HEK293 (cell line): ENCODE results near the gene MATCAP1.

Source experiments
- ATF2 ChIP-seq: fragments of 450-650 bp; formaldehyde crosslinking; IDR thresholded peaks from 2 replicates; pipeline ENCODE4 v1.5.1; 2016; ENCODE audit warnings: missing biosample characterization, missing genetic modification characterization, low read depth
- BCL6B ChIP-seq: fragments of 450-650 bp; formaldehyde crosslinking; IDR thresholded peaks from 2 replicates; pipeline ENCODE4 v1.5.1; 2017; ENCODE audit warnings: missing biosample characterization, missing genetic modification characterization
- CTCF ChIP-seq: fragments of 450-650 bp; formaldehyde crosslinking; IDR thresholded peaks from 2 replicates; pipeline ENCODE4 v1.5.1; 2016; ENCODE audit warnings: missing biosample characterization, missing genetic modification characterization
- KLF16 ChIP-seq: fragments of 450-650 bp; formaldehyde crosslinking; IDR thresholded peaks from 2 replicates; pipeline ENCODE4 v1.5.1; 2017; ENCODE audit warnings: missing biosample characterization, missing genetic modification characterization
- PRDM1 ChIP-seq: fragments of 450-650 bp; formaldehyde crosslinking; IDR thresholded peaks from 2 replicates; pipeline ENCODE4; 2016; ENCODE audit warnings: missing biosample characterization, missing genetic modification characterization
- RBAK ChIP-seq: fragments of 450-650 bp; formaldehyde crosslinking; IDR thresholded peaks from 2 replicates; pipeline ENCODE4 v1.5.1; 2016; ENCODE audit warnings: missing biosample characterization, missing genetic modification characterization
- YY1 ChIP-seq: fragments of 450-650 bp; formaldehyde crosslinking; IDR thresholded peaks from 2 replicates; pipeline ENCODE4 v1.5.1; 2018; ENCODE audit warnings: missing biosample characterization, missing genetic modification characterization
- YY2 ChIP-seq: fragments of 450-650 bp; formaldehyde crosslinking; IDR thresholded peaks from 2 replicates; pipeline ENCODE4 v1.5.1; 2016; ENCODE audit warnings: missing biosample characterization, missing genetic modification characterization
- ZBTB17 ChIP-seq: fragments of 450-650 bp; formaldehyde crosslinking; IDR thresholded peaks from 2 replicates; pipeline ENCODE4 v1.5.1; 2016; ENCODE audit warnings: missing biosample characterization, missing genetic modification characterization
- ZBTB49 ChIP-seq: fragments of 450-650 bp; formaldehyde crosslinking; IDR thresholded peaks from 2 replicates; pipeline ENCODE4 v1.5.1; 2016; ENCODE audit warnings: missing biosample characterization, missing genetic modification characterization, low read depth
- ZNF112 ChIP-seq: fragments of 450-650 bp; formaldehyde crosslinking; IDR thresholded peaks from 2 replicates; pipeline ENCODE4 v1.5.0; 2017; ENCODE audit warnings: missing biosample characterization, missing genetic modification characterization
- ZNF132 ChIP-seq: fragments of 450-650 bp; formaldehyde crosslinking; IDR thresholded peaks from 2 replicates; pipeline ENCODE4 v1.5.1; 2017; ENCODE audit warnings: missing biosample characterization, missing genetic modification characterization, borderline replicate concordance
- ZNF211 ChIP-seq: fragments of 450-650 bp; formaldehyde crosslinking; IDR thresholded peaks from 2 replicates; pipeline ENCODE4 v1.5.1; 2016; ENCODE audit warnings: low read depth, missing biosample characterization, missing genetic modification characterization
- ZNF24 ChIP-seq: fragments of 450-650 bp; formaldehyde crosslinking; IDR thresholded peaks from 2 replicates; pipeline ENCODE4 v1.5.1; 2016; ENCODE audit warnings: missing biosample characterization, missing genetic modification characterization
- ZNF335 ChIP-seq: fragments of 450-650 bp; formaldehyde crosslinking; conservative IDR thresholded peaks from 2 replicates; pipeline ENCODE4 v1.5.1; 2016; ENCODE audit warnings: missing biosample characterization, missing genetic modification characterization
- ZNF37A ChIP-seq: fragments of 450-650 bp; IDR thresholded peaks from 2 replicates; pipeline ENCODE4 v1.5.1; 2018; ENCODE audit warnings: missing biosample characterization, missing genetic modification characterization
- ZNF416 ChIP-seq: fragments of 450-650 bp; formaldehyde crosslinking; IDR thresholded peaks from 2 replicates; pipeline ENCODE4 v1.5.1; 2016; ENCODE audit warnings: missing biosample characterization, missing genetic modification characterization
- ZNF426 ChIP-seq: fragments of 450-650 bp; formaldehyde crosslinking; IDR thresholded peaks from 2 replicates; pipeline ENCODE4 v1.5.1; 2017; ENCODE audit warnings: missing biosample characterization, missing genetic modification characterization, mild to moderate bottlenecking, inconsistent platforms, moderate library complexity
- ZNF510 ChIP-seq: fragments of 450-650 bp; formaldehyde crosslinking; IDR thresholded peaks from 2 replicates; pipeline ENCODE4 v1.5.1; 2018; ENCODE audit warnings: mild to moderate bottlenecking, missing genetic modification characterization, missing biosample characterization; ENCODE audit not compliant: insufficient replicate concordance
- ZNF514 ChIP-seq: fragments of 450-650 bp; formaldehyde crosslinking; IDR thresholded peaks from 2 replicates; pipeline ENCODE4 v1.5.1; 2016; ENCODE audit warnings: missing biosample characterization, missing genetic modification characterization
- ZNF544 ChIP-seq: fragments of 450-650 bp; formaldehyde crosslinking; IDR thresholded peaks from 2 replicates; pipeline ENCODE4 v1.5.0; 2017; ENCODE audit warnings: missing biosample characterization, missing genetic modification characterization
- ZNF548 ChIP-seq: fragments of 450-650 bp; formaldehyde crosslinking; IDR thresholded peaks from 2 replicates; pipeline ENCODE4 v1.5.1; 2016; ENCODE audit warnings: missing biosample characterization, missing genetic modification characterization
- ZNF560 ChIP-seq: fragments of 450-650 bp; formaldehyde crosslinking; IDR thresholded peaks from 2 replicates; pipeline ENCODE4 v1.5.1; 2017; ENCODE audit warnings: missing biosample characterization, missing genetic modification characterization, borderline replicate concordance
- ZNF596 ChIP-seq: fragments of 450-650 bp; IDR thresholded peaks from 2 replicates; pipeline ENCODE4 v1.5.0; 2018; ENCODE audit warnings: missing biosample characterization, mild to moderate bottlenecking, missing genetic modification characterization, moderate library complexity
- ZNF624 ChIP-seq: fragments of 450-650 bp; formaldehyde crosslinking; IDR thresholded peaks from 2 replicates; pipeline ENCODE4 v1.5.1; 2017; ENCODE audit warnings: missing biosample characterization, missing genetic modification characterization
- ZNF658 ChIP-seq: fragments of 450-650 bp; formaldehyde crosslinking; IDR thresholded peaks from 2 replicates; pipeline ENCODE4; 2016; ENCODE audit warnings: missing biosample characterization, missing genetic modification characterization
- ZNF670 ChIP-seq: fragments of 450-650 bp; formaldehyde crosslinking; IDR thresholded peaks from 2 replicates; pipeline ENCODE4 v1.5.1; 2016; ENCODE audit warnings: missing biosample characterization, missing genetic modification characterization, low read depth
- ZNF747 ChIP-seq: fragments of 450-650 bp; formaldehyde crosslinking; IDR thresholded peaks from 2 replicates; pipeline ENCODE4 v1.5.1; 2016; ENCODE audit warnings: missing biosample characterization, missing genetic modification characterization
- ZNF785 ChIP-seq: fragments of 450-650 bp; formaldehyde crosslinking; IDR thresholded peaks from 2 replicates; pipeline ENCODE4 v1.5.1; 2016; ENCODE audit warnings: missing biosample characterization, missing genetic modification characterization
- ZNF792 ChIP-seq: fragments of 450-650 bp; formaldehyde crosslinking; IDR thresholded peaks from 2 replicates; pipeline ENCODE4 v1.5.1; 2016; ENCODE audit warnings: missing biosample characterization, missing genetic modification characterization
- ZNF837 ChIP-seq: fragments of 450-650 bp; formaldehyde crosslinking; IDR thresholded peaks from 2 replicates; pipeline ENCODE4 v1.5.1; 2016; ENCODE audit warnings: missing biosample characterization, missing genetic modification characterization
- ZSCAN30 ChIP-seq: fragments of 450-650 bp; IDR thresholded peaks from 2 replicates; pipeline ENCODE4 v1.5.1; 2018; ENCODE audit warnings: missing biosample characterization, mild to moderate bottlenecking, missing genetic modification characterization, moderate library complexity

MATCAP1 gene

DNA sequence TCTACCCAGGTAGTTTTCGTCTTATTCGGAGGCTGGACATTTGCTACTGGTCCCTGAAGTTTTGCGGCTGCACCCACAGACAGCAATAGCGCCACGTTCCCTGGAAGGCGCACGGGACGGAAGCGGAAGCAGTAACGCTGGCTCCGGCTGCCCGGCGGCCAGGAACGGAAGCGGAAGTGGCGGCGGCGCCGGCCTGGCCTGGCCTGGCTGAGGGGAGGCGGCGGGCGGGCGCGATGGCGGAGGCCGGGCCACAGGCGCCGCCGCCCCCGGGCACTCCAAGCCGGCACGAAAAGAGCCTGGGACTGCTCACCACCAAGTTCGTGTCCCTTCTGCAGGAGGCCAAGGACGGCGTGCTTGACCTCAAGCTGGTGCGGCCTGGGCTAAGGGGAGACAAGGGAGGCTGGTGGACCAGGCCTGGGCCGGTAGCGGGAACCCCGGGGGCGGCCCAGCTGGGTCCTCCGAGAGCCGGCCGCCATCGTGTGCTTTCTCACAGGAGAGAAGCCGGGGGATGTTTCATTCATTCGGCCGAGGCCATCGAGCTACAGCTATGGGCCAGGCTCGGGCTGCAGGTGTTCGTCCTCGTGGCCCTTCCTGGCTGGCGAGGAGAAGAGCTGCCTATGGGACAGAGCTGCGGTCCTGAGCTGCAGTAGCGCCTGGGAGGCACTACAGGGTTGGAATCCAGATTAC lies 8.4 kb upstream of the MATCAP1 start, which contains the start of gene E2F4 (continued):
- TF ChIP-seq ZBTB49 (tag by site-specific recombination): no peak
- TF ChIP-seq ZNF37A: no peak
- no peak for TF ChIP-seq ZNF560
- no peak for TF ChIP-seq PRDM1 (tag by site-specific recombination)
- TF ChIP-seq ZNF510 (tag by site-specific recombination): no peak
- no peak for TF ChIP-seq ZNF211 (tag by site-specific recombination)
- TF ChIP-seq ZNF514 (tag by site-specific recombination): no peak
- no peak for TF ChIP-seq ZSCAN30
- TF ChIP-seq ATF2 (tag by site-specific recombination): no peak
- no peak for TF ChIP-seq RBAK (tag by site-specific recombination)
- TF ChIP-seq ZNF837 (tag by site-specific recombination): no peak
- TF ChIP-seq ZNF112 (tag by site-specific recombination): no peak
- TF ChIP-seq BCL6B (tag by site-specific recombination): no peak
- TF ChIP-seq ZNF792: no peak
- TF ChIP-seq ZNF335: peak; percentile 91
- no peak for TF ChIP-seq ZNF548 (tag by site-specific recombination)
- TF ChIP-seq ZNF426 (tag by site-specific recombination): no peak
- TF ChIP-seq ZBTB17: no peak
- TF ChIP-seq ZNF24 (tag by site-specific recombination): no peak
- TF ChIP-seq ZNF596 (tag by site-specific recombination): no peak
- no peak for TF ChIP-seq ZNF624 (tag by site-specific recombination)
- TF ChIP-seq ZNF544 (tag by site-specific recombination): no peak
- no peak for TF ChIP-seq ZNF132 (tag by site-specific recombination)
- TF ChIP-seq YY2: peak; percentile 51; the same call in 1 of the 2 replicates
- TF ChIP-seq ZNF658 (tag by site-specific recombination): no peak
- no peak for TF ChIP-seq CTCF
- peak; percentile 57; the same call in 1 of the 2 replicates for TF ChIP-seq KLF16 (tag by site-specific recombination)
- no peak for TF ChIP-seq ZNF747 (tag by site-specific recombination)
- no peak for TF ChIP-seq ZNF670
- no peak for TF ChIP-seq ZNF785 (tag by site-specific recombination)
- peak; percentile 76 for TF ChIP-seq YY1 (tag by site-specific recombination)
- no peak for TF ChIP-seq ZNF416 (tag by site-specific recombination)
